Endothelial cell of umbilical vein (primary cell): ENCODE data around the gene NCKAP5. TPM values are rescaled to one million over a fixed set of nuclear protein-coding genes. Genes with fewer than 3 reads are reported as not detected.

Source experiments
- BruUV-seq: library from RNA; stranded (reverse); fragments of 400-500 nt; replicated peaks from 2 replicates; lab custom pipeline; 2021; lab: Mats Ljungman, UMichigan
- CTCF ChIA-PET: fragments of 300-600, 350-600 bp; sonication (Branson Sonifier 250); formaldehyde crosslinking; loops from one replicate; lab custom pipeline; 2021; ENCODE audit warnings: antibody characterized with exemption, inconsistent platforms; lab: Charles Lee
- POLR2A ChIA-PET: fragments of 300-600, 350-600 bp; sonication (Branson Sonifier 250); formaldehyde crosslinking; loops from one replicate; lab custom pipeline; 2021; ENCODE audit warnings: antibody characterized with exemption, inconsistent platforms; lab: Charles Lee
- DNase-seq: peaks from one replicate; pipeline ENCODE4 v3.0.0-alpha.2; 2011; ENCODE audit warnings: low read depth, low spot score
- FAIRE-seq: peaks from 2 replicates; lab custom pipeline; 2011; peaks lifted over from hg19 to GRCh38; lab: Jason Lieb, UNC
- H2AFZ ChIP-seq: 2 replicates; pipeline ENCODE4 v1.6.0; 2012; ENCODE audit warnings: low read depth, low read length, control low read depth, inconsistent platforms
- H3K27ac ChIP-seq: 2 replicates; pipeline ENCODE4 v1.5.1; 2011; ENCODE audit warnings: low read depth, mild to moderate bottlenecking, control low read depth, low read length, moderate library complexity; ENCODE audit not compliant: insufficient read depth
- H3K27me3 ChIP-seq, 2 experiments: 2 replicates each; pipeline versions ENCODE4 v1.6.0 to v1.6.1; 2011; ENCODE audit warnings: low read length in 2 of 2, mixed read lengths in 1 of 2; ENCODE audit not compliant: control insufficient read depth in 2 of 2, insufficient read depth in 2 of 2
- H3K36me3 ChIP-seq, 2 experiments: 2 replicates in 1 of 2; 3 replicates in 1 of 2; pipeline ENCODE4 v1.5.1; 2011; ENCODE audit warnings: low read length in 2 of 2, mild to moderate bottlenecking in 1 of 2, moderate library complexity in 1 of 2; ENCODE audit not compliant: control insufficient read depth in 2 of 2, insufficient read depth in 2 of 2; ENCODE audit errors: extremely low read depth in 1 of 2
- H3K4me1 ChIP-seq: 3 replicates; pipeline ENCODE4 v1.5.1; 2011; ENCODE audit warnings: mild to moderate bottlenecking, low read length; ENCODE audit not compliant: control insufficient read depth, insufficient read depth; ENCODE audit errors: extremely low read depth
- H3K4me2 ChIP-seq: 2 replicates; pipeline ENCODE4 v1.6.1; 2011; ENCODE audit warnings: low read length, control low read depth, mixed read lengths; ENCODE audit not compliant: insufficient read depth
- H3K4me3 ChIP-seq, 3 experiments: fragments of 200-600 bp in 1 of 3; sonication (generic), shearing (Covaris generic) in 1 of 3; replicated peaks in 1 of 3; 2 replicates each; pipeline ENCODE4 v1.5.1; 2011 to 2016; ENCODE audit warnings: control low read depth in 3 of 3, low read length in 3 of 3, mild to moderate bottlenecking in 2 of 3, inconsistent platforms in 1 of 3, low read depth in 1 of 3, moderate library complexity in 1 of 3; ENCODE audit not compliant: insufficient read depth in 1 of 3
- H3K79me2 ChIP-seq: 2 replicates; pipeline ENCODE4 v1.6.0; 2012; ENCODE audit warnings: low read length, inconsistent platforms; ENCODE audit not compliant: control insufficient read depth, insufficient read depth
- H3K9ac ChIP-seq: replicated peaks from 2 replicates; pipeline ENCODE3; 2011; ENCODE audit warnings: low read length, control low read depth; ENCODE audit not compliant: insufficient read depth; ENCODE audit errors: extremely low read depth
- H3K9me1 ChIP-seq: replicated peaks from 3 replicates; pipeline ENCODE4 v1.6.0; 2011; ENCODE audit warnings: mild to moderate bottlenecking, low read length; ENCODE audit not compliant: control insufficient read depth, insufficient read depth; ENCODE audit errors: extremely low read depth
- H3K9me3 ChIP-seq: replicated peaks from 2 replicates; pipeline ENCODE4 v1.5.1; 2012; ENCODE audit warnings: low read length, inconsistent platforms; ENCODE audit not compliant: control insufficient read depth, insufficient read depth
- H4K20me1 ChIP-seq: replicated peaks from 2 replicates; pipeline ENCODE3; 2011; ENCODE audit warnings: mild to moderate bottlenecking, low read length; ENCODE audit not compliant: control insufficient read depth, insufficient read depth; ENCODE audit errors: extremely low read depth
- EZH2 ChIP-seq: IDR thresholded peaks from 2 replicates; pipeline ENCODE4 v1.6.1; 2012; ENCODE audit warnings: borderline replicate concordance, low read depth, mild to moderate bottlenecking, moderate library complexity, low read length, inconsistent platforms; ENCODE audit not compliant: severe bottlenecking
- FOS ChIP-seq: IDR thresholded peaks from 2 replicates; pipeline ENCODE4 v1.6.1; 2011; ENCODE audit warnings: mild to moderate bottlenecking, low read length, moderate library complexity, borderline replicate concordance; ENCODE audit not compliant: insufficient read depth
- GATA2 ChIP-seq: IDR thresholded peaks from 2 replicates; pipeline ENCODE4 v1.7.0; 2011; ENCODE audit warnings: low read depth, mild to moderate bottlenecking, moderate library complexity, mixed read lengths, low read length; ENCODE audit not compliant: insufficient read length, insufficient read depth
- JUN ChIP-seq: IDR thresholded peaks from 2 replicates; pipeline ENCODE4 v1.6.1; 2011; ENCODE audit warnings: borderline replicate concordance, low read depth; ENCODE audit not compliant: insufficient read length, insufficient read depth
- MYC ChIP-seq: IDR thresholded peaks from one replicate; pipeline ENCODE4 v1.6.1; 2011; ENCODE audit warnings: mild to moderate bottlenecking, low read depth, low read length
- POLR2A ChIP-seq: IDR thresholded peaks from 2 replicates; pipeline ENCODE4 v1.6.1; 2012; ENCODE audit warnings: low read depth, mild to moderate bottlenecking, control low read depth, low read length
- POLR2AphosphoS5 ChIP-seq: IDR thresholded peaks from 2 replicates; pipeline ENCODE4 v1.6.1; 2012; ENCODE audit warnings: low read depth, mild to moderate bottlenecking, control low read depth, low read length, moderate library complexity; ENCODE audit not compliant: insufficient read depth
- dilution Hi-C: fragments of 300-500 bp; cut with MboI; formaldehyde crosslinking; loops from one replicate; pipeline ENCODE4 v1.15.0; 2019; ENCODE audit warnings: low sequenced_read_pairs; ENCODE audit not compliant: extremely low pct_ligation_motif_present
- intact Hi-C: fragments of 100-400 bp; cut with micrococcal nuclease; formaldehyde crosslinking; loops from one replicate; pipeline ENCODE4 v1.10.0; 2022
- polyA plus RNA-seq, 4 experiments: library from polyadenylated mRNA; depleted of rRNA in 3 of 4; stranded (reverse) in 3 of 4; unstranded in 1 of 4; fragments of >200 nt; gene quantifications; 2 replicates each; pipeline versions ENCODE4 v1.2.1 to v1.2.3, GENCODE V29; 2011 to 2012; ENCODE audit warnings: missing spikeins in 1 of 4
- total RNA-seq: library from RNA; stranded (reverse); gene quantifications from 2 replicates; pipeline ENCODE4 v1.2.3, GENCODE V29; 2021
- TF ChIP-seq, protein P1 (sequence below): IDR thresholded peaks from 2 replicates; pipeline ENCODE4 v1.6.1; 2011; ENCODE audit not compliant: insufficient read depth, insufficient read length
- TF ChIP-seq, protein P2 (sequence below), 2 donors: IDR thresholded peaks; 1 replicate in 1 of 2; 2 replicates in 1 of 2; pipeline ENCODE4 v1.5.1; 2011; ENCODE audit warnings: low read length in 2 of 2, mild to moderate bottlenecking in 2 of 2, moderate library complexity in 2 of 2, control low read depth in 1 of 2, inconsistent platforms in 1 of 2, low read depth in 1 of 2; ENCODE audit not compliant: insufficient read depth in 1 of 2; ENCODE audit errors: extremely low read depth in 1 of 2

The NCKAP5 gene
- total and polyA plus RNA-seq, 2 donors (not counting 3 experiments of a cell fraction or from before 2014, with no cell fraction given), result 0.47 to 3.3 TPM

DNA sequence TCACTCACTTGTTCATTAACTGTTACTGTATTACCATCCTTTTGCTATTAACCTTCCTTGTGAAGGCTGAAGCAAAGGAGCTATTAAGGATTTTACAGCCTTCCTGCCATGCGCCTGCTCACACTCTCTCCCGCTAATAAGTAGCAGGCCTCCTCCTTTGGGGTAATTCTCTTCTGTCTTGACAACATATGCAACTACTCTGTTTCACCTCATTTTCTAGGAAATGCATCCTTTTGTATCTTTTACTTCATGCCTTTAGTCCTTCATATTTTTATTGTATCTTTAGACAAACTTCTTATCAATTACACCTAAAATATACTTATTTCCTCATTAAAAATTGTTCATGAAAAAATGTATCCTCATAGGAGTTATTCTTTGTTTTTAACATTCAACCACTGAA is 463.4 kb downstream of the NCKAP5 start:
- Histone ChIP-seq H3K4me2 (no peak overlapping the region), H3K9ac (no peak overlapping the region), H3K9me1 (no peaks in the 10 kb centered on the region), H3K27ac (no peak overlapping the region), H3K36me3 (no peaks in the 10 kb centered on the region), H4K20me1 (no peaks in the 10 kb centered on the region), H2AFZ (no peak overlapping the region), H3K9me3 (no peaks in the 10 kb centered on the region), H3K27me3 (no peaks in the 10 kb centered on the region), H3K79me2 (no peaks in the 10 kb centered on the region), H3K4me1 (no peaks in the 10 kb centered on the region), H3K4me3 (no peak overlapping the region)
- intact Hi-C loops (no loop called here), dilution Hi-C loops (no loop called here)
- CTCF ChIA-PET, result interaction anchor here (0.5 kb wide), 1 partner anchor 204 kb away, joined by 3 read pairs; no protein-coding TSS in a partner anchor
- POLR2A ChIA-PET, result no interaction called here
- no TSS peak for BruUV-seq
- no peak for TF ChIP-seq GATA2
- TF ChIP-seq JUN, result no peak
- no peak for TF ChIP-seq POLR2AphosphoS5
- TF ChIP-seq POLR2A, result no peak
- TF ChIP-seq, protein P1, sequence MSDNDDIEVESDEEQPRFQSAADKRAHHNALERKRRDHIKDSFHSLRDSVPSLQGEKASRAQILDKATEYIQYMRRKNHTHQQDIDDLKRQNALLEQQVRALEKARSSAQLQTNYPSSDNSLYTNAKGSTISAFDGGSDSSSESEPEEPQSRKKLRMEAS, result no peak
- no peak for TF ChIP-seq MYC
- no peak for TF ChIP-seq EZH2
- no peak for TF ChIP-seq FOS
- TF ChIP-seq, protein P2, sequence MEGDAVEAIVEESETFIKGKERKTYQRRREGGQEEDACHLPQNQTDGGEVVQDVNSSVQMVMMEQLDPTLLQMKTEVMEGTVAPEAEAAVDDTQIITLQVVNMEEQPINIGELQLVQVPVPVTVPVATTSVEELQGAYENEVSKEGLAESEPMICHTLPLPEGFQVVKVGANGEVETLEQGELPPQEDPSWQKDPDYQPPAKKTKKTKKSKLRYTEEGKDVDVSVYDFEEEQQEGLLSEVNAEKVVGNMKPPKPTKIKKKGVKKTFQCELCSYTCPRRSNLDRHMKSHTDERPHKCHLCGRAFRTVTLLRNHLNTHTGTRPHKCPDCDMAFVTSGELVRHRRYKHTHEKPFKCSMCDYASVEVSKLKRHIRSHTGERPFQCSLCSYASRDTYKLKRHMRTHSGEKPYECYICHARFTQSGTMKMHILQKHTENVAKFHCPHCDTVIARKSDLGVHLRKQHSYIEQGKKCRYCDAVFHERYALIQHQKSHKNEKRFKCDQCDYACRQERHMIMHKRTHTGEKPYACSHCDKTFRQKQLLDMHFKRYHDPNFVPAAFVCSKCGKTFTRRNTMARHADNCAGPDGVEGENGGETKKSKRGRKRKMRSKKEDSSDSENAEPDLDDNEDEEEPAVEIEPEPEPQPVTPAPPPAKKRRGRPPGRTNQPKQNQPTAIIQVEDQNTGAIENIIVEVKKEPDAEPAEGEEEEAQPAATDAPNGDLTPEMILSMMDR (IDR thresholded peaks at IDR 0.05; ENCODE audit: extremely low read depth in 1 of 2, insufficient read depth in 1 of 2, low read depth in 1 of 2, low read length in 2 of 2), result no peak
- FAIRE-seq (no peak), DNase-seq (no peak)
